OCI-LY7 (cell line): ENCODE data around the gene PLXNA4. TPM values are rescaled to one million over a fixed set of nuclear protein-coding genes. Genes with fewer than 3 reads are reported as not detected.

ENCODE experiments used
- BruUV-seq: library from RNA; stranded (reverse); fragments of 400-500 nt; replicated peaks from 2 replicates; lab custom pipeline; 2021; lab: Mats Ljungman, UMichigan
- CTCF ChIA-PET: fragments of 300-600 bp; sonication (Branson Sonifier 250); formaldehyde crosslinking; loops from one replicate; lab custom pipeline; 2022; ENCODE audit warnings: antibody characterized with exemption; ENCODE audit not compliant: unreplicated experiment; lab: Charles Lee
- POLR2A ChIA-PET: fragments of 300-600 bp; sonication (Branson Sonifier 250); formaldehyde crosslinking; loops from one replicate; lab custom pipeline; 2022; ENCODE audit warnings: antibody characterized with exemption; lab: Charles Lee
- DNase-seq: peaks from one replicate; pipeline ENCODE4 v3.0.0-alpha.2; 2015; ENCODE audit warnings: low spot score
- H2AFZ ChIP-seq: fragments of 200-600 bp; sonication (generic), shearing (Covaris generic); 2 replicates; pipeline ENCODE4 v1.6.1; 2014; ENCODE audit warnings: mild to moderate bottlenecking, antibody characterized with exemption, low read length, moderate library complexity
- H3K27ac ChIP-seq: fragments of 200-600 bp; sonication (generic); 2 replicates; pipeline ENCODE4 v1.5.1; 2014; ENCODE audit warnings: mixed run types, low read depth, mild to moderate bottlenecking, moderate library complexity, low read length, inconsistent platforms; ENCODE audit not compliant: poor library complexity, severe bottlenecking
- H3K36me3 ChIP-seq: fragments of 200-600 bp; sonication (generic); 2 replicates; pipeline ENCODE4 v1.6.1; 2014; ENCODE audit warnings: mild to moderate bottlenecking, antibody characterized with exemption, low read length, moderate library complexity, mixed read lengths; ENCODE audit not compliant: insufficient read depth
- H3K4me1 ChIP-seq: fragments of 200-600 bp; sonication (generic); 2 replicates; pipeline ENCODE4 v1.5.1; 2014; ENCODE audit warnings: mild to moderate bottlenecking, low read length; ENCODE audit not compliant: insufficient read depth, poor library complexity, severe bottlenecking
- H3K4me2 ChIP-seq: fragments of 200-600 bp; sonication (generic); 2 replicates; pipeline ENCODE4 v1.6.1; 2014; ENCODE audit warnings: mild to moderate bottlenecking, low read length
- H3K4me3 ChIP-seq: fragments of 200-600 bp; sonication (generic); 2 replicates; pipeline ENCODE4 v1.5.1; 2014; ENCODE audit warnings: mild to moderate bottlenecking, low read depth, low read length; ENCODE audit not compliant: poor library complexity, severe bottlenecking
- H3K79me2 ChIP-seq: fragments of 200-600 bp; sonication (generic); 2 replicates; pipeline ENCODE4 v1.6.1; 2016; ENCODE audit warnings: low read depth, mild to moderate bottlenecking, low read length, moderate library complexity, mixed read lengths; ENCODE audit not compliant: insufficient read depth
- H3K9me2 ChIP-seq: fragments of 200-600 bp; sonication (generic); 2 replicates; pipeline ENCODE4 v1.6.1; 2016; ENCODE audit warnings: mild to moderate bottlenecking, low read length, mixed read lengths; ENCODE audit not compliant: insufficient read depth
- H3K9me3 ChIP-seq: fragments of 200-600 bp; sonication (generic); 2 replicates; pipeline ENCODE4 v1.6.1; 2014; ENCODE audit warnings: mild to moderate bottlenecking, mixed run types, low read length, mixed read lengths
- H4K20me1 ChIP-seq: fragments of 200-600 bp; sonication (generic); 2 replicates; pipeline ENCODE4 v1.6.1; 2014; ENCODE audit warnings: mild to moderate bottlenecking, antibody characterized with exemption, low read length, moderate library complexity, mixed read lengths; ENCODE audit not compliant: insufficient read depth
- CTCF ChIP-seq: fragments of 200-600 bp; sonication (generic); conservative IDR thresholded peaks from 2 replicates; pipeline ENCODE4 v1.5.1; 2014; ENCODE audit warnings: mild to moderate bottlenecking, antibody characterized with exemption, low read length, moderate library complexity, mixed read lengths
- EZH2phosphoT487 ChIP-seq: fragments of 200-600 bp; sonication (generic); IDR thresholded peaks from 2 replicates; pipeline ENCODE4 v1.6.1; 2018; ENCODE audit warnings: low read depth, borderline replicate concordance, mild to moderate bottlenecking, mixed run types, antibody characterized with exemption, low read length, moderate library complexity, mixed read lengths
- intact Hi-C: fragments of 100-400 bp; cut with micrococcal nuclease; formaldehyde crosslinking; loops from one replicate; pipeline ENCODE4 v1.10.0; 2022; ENCODE audit not compliant: unreplicated experiment
- total RNA-seq, 2 experiments: library from RNA; depleted of rRNA in 1 of 2; stranded (reverse); fragments of >200 nt in 1 of 2; shearing (Covaris generic) in 1 of 2; gene quantifications; 2 replicates each; pipeline ENCODE4 v1.2.3, GENCODE V29; 2014 to 2022

The PLXNA4 gene
- total RNA-seq, 2 experiments from 2014 or later, result not detected

- CTCF ChIA-PET, result no interaction called here
- intact Hi-C loops, result no loop called here
- no peaks in the 10 kb centered on the region for H3K9me2 ChIP-seq
- H3K4me1 ChIP-seq, result no peaks in the 10 kb centered on the region
- H3K36me3 ChIP-seq, result no peaks in the 10 kb centered on the region
- H4K20me1 ChIP-seq, result no peaks in the 10 kb centered on the region
- H2AFZ ChIP-seq, result no peak overlapping the region
- POLR2A ChIA-PET, result no interaction called here
- H3K4me3 ChIP-seq, result no peak overlapping the region
- BruUV-seq, result no TSS peak
- no peak overlapping the region for H3K27ac ChIP-seq
- no peak for TF ChIP-seq CTCF
- no peak for TF ChIP-seq EZH2phosphoT487
- no peaks in the 10 kb centered on the region for H3K9me3 ChIP-seq
- no peak for DNase-seq
- H3K79me2 ChIP-seq, result no peaks in the 10 kb centered on the region
- H3K4me2 ChIP-seq, result no peak overlapping the region
These were observed 254.9 kb downstream of the PLXNA4 start for GRCh38 chr7:132321387-132321786.

- no peak for DNase-seq
- Histone ChIP-seq H3K36me3 (no peaks in the 10 kb centered on the region), H3K4me2 (no peak overlapping the region), H3K27ac (no peak overlapping the region), H2AFZ (no peak overlapping the region), H4K20me1 (no peaks in the 10 kb centered on the region), H3K4me3 (no peak overlapping the region), H3K4me1 (no peaks in the 10 kb centered on the region), H3K9me3 (no peaks in the 10 kb centered on the region), H3K79me2 (no peaks in the 10 kb centered on the region), H3K9me2 (no peaks in the 10 kb centered on the region)
- no TSS peak for BruUV-seq
- ChIA-PET POLR2A (no interaction called here), CTCF (no interaction called here)
- intact Hi-C loops, result loop anchor here (10.0 kb wide), 1 partner anchor 155 kb away; no protein-coding TSS in a partner anchor
- no peak for TF ChIP-seq CTCF
- TF ChIP-seq EZH2phosphoT487, result no peak
These were observed 256.8 kb downstream of the PLXNA4 start for GRCh38 chr7:132319481-132319880.

GRCh38 chr7:132318352-132319318, 257.6 kb downstream of the PLXNA4 start:
- Histone ChIP-seq H4K20me1 (no peaks in the 10 kb centered on the region), H3K79me2 (no peaks in the 10 kb centered on the region), H2AFZ (no peak overlapping the region), H3K9me3 (no peaks in the 10 kb centered on the region), H3K4me3 (no peak overlapping the region), H3K4me2 (peak overlapping the region; percentile 11; the same call in 1 of the 2 replicates), H3K36me3 (no peaks in the 10 kb centered on the region), H3K9me2 (no peaks in the 10 kb centered on the region), H3K27ac (no peak overlapping the region), H3K4me1 (no peaks in the 10 kb centered on the region)
- CTCF ChIA-PET, result no interaction called here
- TF ChIP-seq EZH2phosphoT487 (no peak), CTCF (peak; percentile 87)
- POLR2A ChIA-PET, result no interaction called here
- DNase-seq, result peak; percentile 74
- no TSS peak for BruUV-seq
- intact Hi-C loops, result loop anchor here (1.0 to 10.0 kb wide), 2 partner anchors 156 to 262 kb away; no protein-coding TSS in a partner anchor
